HG03439 (cell line): ENCODE measurements around the gene SLC43A3.

Source experiments
- ATAC-seq: cut with Tn5 transposase; IDR thresholded peaks from one replicate; pipeline ENCODE4 v1.9.1; 2021; ENCODE audit warnings: mild to moderate bottlenecking, moderate library complexity; ENCODE audit not compliant: unreplicated experiment

SLC43A3 gene

GRCh38 chr11:57390535-57390934, 36.4 kb downstream of the SLC43A3 start, which contains the start of gene PRG2:
Gene PRG2, minus strand, starts transcription at chr11:57390650. Its CDS starts 706 bp downstream, at chr11:57389944.
- ATAC-seq: no peak

GRCh38 chr11:57387289-57388030, 39.5 kb downstream of the SLC43A3 start:
- no peak for ATAC-seq

GRCh38 chr11:57386178-57386940, 40.6 kb downstream of the SLC43A3 start:
- ATAC-seq: no peak

GRCh38 chr11:57380975-57381374, 45.9 kb downstream of the SLC43A3 start, which contains the start of gene PRG3:
Gene PRG3, minus strand, starts transcription at chr11:57381150. Its CDS starts 442 bp downstream, at chr11:57380708.
- no peak for ATAC-seq

- ATAC-seq: no peak
These were observed 47.2 kb downstream of the SLC43A3 start for GRCh38 chr11:57379732-57380131.

- no peak for ATAC-seq
These were observed 48.7 kb downstream of the SLC43A3 start for GRCh38 chr11:57378186-57378585.

- ATAC-seq: no peak
These were observed 49.8 kb downstream of the SLC43A3 start for GRCh38 chr11:57377107-57377506.

GRCh38 chr11:57376095-57377090, 50.5 kb downstream of the SLC43A3 start:
- no peak for ATAC-seq

- ATAC-seq: no peak
These were observed 51.4 kb downstream of the SLC43A3 start for GRCh38 chr11:57375490-57375889.

GRCh38 chr11:57374966-57375365, 52.0 kb downstream of the SLC43A3 start:
- ATAC-seq: no peak

GRCh38 chr11:57373146-57373545, 53.8 kb downstream of the SLC43A3 start:
- ATAC-seq: no peak

- ATAC-seq: no peak
These were observed 56.0 kb downstream of the SLC43A3 start for GRCh38 chr11:57370941-57371340.

- ATAC-seq: no peak
These were observed 56.7 kb downstream of the SLC43A3 start for GRCh38 chr11:57370251-57370650.

GRCh38 chr11:57368845-57369232, 58.1 kb downstream of the SLC43A3 start:
- no peak for ATAC-seq

GRCh38 chr11:57368106-57368844, 58.6 kb downstream of the SLC43A3 start:
- no peak for ATAC-seq

GRCh38 chr11:57364851-57365660, 61.9 kb downstream of the SLC43A3 start:
- ATAC-seq: no peak

GRCh38 chr11:57363131-57364080, 63.5 kb downstream of the SLC43A3 start:
- ATAC-seq: no peak

GRCh38 chr11:57361926-57362325, 65.0 kb downstream of the SLC43A3 start:
- no peak for ATAC-seq
